GM18519 (cell line): ENCODE measurements around the gene ZNF32.
"Not testable (repeated sequence)": the region's sequence is repeated elsewhere in the genome, so short reads cannot be mapped to it uniquely, and the experiment has no call there.

Experiments used
- ATAC-seq: cut with Tn5 transposase; IDR thresholded peaks from one replicate; pipeline ENCODE4 v1.9.1; 2021; ENCODE audit warnings: mild to moderate bottlenecking, moderate library complexity; ENCODE audit not compliant: unreplicated experiment, low FRiP score

The ZNF32 gene

DNA sequence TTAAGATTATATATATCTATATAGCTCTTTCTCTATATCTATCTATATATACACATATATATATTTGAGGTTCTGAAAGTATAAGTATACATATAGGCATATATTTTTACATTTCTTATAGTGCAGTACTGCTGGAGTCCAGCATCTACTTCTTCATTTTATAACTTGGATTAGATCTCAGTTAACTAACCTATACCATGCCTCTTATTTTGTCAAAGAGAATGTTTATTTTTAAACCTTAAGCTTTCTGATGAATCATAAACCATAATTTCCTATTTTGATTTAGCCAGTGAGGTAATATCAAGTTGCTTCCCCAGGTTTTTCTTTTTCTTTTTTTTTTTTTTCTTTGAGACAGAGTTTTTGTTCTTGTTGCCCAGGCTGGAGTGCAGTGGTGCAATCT, 8.1 kb downstream of the ZNF32 start:
- no peak for ATAC-seq

DNA sequence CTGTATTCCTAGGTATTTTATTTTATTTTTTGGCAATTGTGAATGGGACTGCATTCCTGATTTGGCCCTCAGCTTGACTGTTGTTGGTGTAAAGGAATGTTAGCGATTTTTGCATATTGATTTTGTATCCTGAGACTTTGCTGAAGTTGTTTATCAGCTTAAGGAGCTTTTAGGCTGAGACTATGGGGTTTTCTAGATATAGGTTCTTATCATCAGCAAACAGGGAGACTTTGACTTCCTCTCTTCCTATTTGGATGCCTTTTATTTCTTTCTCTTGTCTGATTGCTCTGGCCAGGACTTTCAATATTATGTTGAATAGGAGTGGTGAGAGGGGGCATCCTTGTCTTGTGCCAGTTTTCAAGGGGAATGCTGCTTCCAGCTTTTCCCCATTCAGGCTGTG, 12.9 kb downstream of the ZNF32 start:
- not testable (repeated sequence) for ATAC-seq

DNA sequence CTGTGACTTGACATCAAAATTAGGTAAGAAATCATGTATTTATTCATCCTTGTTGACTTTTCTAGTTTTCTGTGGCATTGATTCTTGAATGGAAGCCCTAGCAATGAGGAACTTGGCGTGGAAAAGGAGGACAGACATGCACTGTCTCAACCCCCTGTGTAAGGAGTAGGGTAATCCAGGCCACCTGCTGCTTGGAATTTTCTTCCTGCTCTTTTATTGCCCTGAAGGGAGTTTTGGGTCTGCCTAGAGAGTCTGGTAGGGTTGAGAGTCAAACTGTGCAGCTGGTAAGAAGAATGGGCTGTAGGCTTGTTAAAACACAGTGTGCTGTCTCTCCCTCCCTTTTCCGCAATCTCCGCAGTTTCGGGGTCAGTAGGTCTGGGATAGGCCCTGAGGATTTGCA, 19.7 kb downstream of the ZNF32 start:
- ATAC-seq, result no peak

DNA sequence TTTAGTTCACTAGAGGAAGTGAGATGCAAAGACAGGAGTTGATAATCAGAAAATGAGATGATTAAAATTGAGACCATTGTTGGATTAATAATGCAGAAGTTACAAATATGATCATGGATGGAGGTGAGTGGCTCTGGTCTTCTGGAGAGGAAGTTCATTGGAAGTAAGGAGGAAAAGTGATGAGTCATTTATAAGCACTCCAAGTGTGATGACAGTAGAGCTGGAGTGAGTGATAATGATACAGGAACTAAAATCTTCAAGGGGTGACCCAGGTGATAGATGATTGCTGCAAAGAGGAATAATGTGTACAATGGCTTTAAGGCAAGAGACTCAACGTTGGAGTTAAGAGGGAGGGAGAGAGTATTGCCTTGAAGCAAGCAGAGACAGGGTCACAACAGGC, 20.7 kb downstream of the ZNF32 start:
- ATAC-seq, result no peak

DNA sequence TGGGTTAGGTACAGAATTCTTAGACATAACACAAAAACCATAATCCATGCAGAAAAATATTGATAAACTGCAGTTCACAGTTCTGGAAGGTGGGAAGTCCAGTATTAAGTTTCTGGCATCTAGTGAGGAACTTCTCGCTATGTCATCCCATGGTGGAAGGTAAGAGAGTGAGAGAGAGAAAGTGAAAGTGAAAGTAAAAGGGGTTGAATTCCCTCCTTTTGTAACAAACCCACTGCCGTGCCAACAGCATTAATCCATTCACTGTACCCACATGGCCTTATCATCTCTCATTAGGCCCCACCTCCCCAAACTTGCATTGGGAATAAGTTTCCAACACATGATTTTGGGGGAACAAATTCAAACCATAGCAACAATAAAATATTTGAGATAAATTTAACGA, 25.3 kb downstream of the ZNF32 start:
- no peak for ATAC-seq

DNA sequence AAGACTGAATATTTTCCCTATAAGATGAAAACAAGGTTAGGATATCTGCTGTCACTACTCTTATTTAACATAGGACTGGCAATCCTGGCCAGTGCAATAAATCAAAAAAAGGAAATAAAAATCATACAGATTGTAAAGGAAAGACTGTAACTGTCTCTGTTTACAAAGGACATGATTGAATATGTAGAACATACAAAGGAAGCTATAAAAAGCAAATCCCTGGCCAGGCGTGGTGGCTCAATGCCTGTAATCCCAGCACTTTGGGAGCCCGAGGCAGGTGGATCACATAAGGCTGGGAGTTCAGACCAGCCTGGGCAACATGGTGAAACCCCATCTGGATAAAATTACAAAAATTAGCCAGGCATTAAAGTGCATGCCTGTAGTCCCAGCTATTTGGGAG, 26.6 kb downstream of the ZNF32 start:
- no peak for ATAC-seq

DNA sequence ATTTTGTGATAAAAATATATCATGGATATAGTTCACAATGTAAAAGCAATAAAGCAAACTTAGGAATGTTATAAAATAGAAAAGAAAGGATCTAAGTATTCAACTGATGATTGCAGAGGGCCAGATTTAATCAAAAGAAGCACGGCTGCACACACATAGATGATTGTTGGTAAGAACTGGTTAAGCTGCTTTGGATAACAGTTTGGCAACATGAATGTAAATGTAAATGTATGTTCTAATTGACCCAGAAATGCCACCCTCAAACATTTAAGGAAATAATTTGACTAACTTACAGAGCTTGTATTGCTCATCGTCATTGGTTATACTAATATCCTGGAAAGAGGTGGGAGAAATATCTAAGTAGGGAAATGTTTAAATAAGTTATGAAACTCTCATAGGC, 29.3 kb downstream of the ZNF32 start:
- ATAC-seq, result no peak

DNA sequence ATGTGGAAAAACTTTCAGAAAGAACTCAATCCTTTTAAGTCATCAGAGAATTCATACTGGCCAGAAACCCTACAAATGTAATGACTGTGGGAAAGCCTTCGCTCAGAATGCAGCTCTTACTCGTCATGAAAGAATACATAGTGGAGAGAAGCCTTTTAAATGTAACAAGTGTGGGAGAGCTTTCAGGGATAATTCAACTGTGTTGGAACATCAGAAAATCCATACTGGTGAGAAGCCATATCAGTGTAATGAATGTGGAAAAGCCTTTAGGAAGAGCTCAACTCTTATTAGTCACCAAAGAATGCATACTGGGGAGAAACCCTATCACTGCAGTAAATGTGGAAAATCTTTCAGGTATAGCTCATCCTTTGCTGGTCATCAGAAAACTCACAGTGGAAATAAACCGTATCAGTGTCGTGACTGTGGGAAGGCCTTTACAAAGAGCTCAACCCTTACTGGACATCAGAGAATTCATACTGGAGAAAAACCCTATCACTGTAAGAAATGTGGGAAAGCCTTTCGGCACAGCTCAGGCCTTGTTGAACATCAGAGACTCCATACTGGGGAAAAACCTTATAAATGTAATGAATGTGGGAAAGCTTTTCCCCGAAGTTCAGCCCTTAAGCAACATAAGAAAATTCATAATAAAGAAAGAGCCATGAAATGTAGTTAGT, 31.8 kb downstream of the ZNF32 start:
- ATAC-seq, result no peak

DNA sequence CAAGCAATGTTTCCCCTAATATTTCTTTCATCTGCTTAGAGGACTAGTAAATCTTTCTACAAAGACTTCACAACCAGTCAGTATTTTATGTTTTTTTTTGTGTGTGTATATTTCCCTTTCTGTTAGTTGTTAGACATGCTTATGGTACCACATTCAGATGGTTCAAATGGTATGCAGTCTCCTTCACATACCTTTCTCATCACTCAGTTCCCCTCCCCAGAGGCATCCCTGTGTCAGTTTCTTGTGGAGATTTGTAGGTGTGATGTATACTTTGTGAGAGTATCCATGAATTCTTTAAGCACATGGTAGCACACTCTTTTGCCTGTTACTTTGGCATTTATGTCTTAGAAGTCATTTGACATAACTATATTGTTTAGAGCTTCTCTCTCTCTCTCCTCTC, 38.0 kb downstream of the ZNF32 start:
- ATAC-seq, result no peak

DNA sequence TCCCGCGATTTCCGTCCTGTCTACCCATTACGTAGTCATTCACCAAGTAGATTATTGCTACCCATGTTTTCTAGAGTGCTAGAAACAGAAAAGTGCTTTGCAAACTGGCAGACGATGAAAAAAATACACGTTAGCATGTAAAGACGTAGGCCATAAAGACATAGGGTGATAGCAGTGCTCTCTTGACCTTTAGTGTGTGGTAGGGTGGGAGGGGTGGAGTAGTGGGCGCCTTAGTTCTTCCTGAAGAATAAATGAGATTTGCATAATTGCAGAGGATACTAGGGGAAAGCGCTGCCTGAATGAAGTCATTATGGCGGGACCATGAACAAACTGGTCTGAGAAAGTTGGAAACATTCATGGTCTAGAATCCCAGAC, 41.5 kb downstream of the ZNF32 start:
- ATAC-seq, result no peak

DNA sequence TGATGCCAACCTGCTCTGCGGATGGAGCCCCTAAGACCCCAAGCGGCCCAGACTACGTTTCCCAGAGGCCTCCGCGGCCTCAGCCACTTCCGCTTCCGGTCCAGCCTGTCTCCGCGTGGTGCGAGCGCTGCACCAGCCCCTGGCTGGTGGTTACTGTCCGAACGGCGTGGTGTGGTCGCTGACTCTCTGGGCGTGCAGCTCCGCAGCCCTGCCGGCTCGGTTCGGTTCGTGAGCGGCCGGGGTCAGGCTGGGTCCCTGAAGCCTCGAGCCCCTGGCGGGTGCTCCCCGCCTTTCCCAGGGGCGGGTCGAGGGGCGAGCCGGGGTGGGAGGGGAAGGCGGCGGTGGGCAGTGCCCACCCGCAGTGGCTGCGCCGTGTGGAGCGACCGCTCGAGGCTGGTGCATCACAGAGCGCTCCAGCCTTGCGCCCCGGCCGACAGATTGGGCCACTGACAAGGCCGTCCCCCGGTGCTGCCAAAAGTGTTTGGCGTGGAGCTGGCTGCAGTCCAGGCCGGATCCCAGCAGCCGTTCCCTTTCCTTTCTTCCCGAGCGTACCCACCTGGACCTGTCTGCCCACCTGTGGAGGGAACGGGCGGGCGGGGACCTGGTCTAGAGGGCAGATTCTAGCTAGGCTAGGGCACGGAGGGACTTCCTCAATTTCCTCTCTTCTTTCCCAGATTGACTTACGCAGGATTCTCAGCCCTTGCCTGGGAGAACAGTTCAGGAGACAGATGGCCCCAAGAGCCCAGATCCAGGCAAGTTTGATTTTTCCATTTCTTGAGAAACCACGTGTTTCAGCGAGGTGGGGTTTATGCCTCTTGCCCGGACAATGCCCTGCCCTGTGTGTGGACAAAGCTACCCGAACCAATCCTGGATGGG, 42.1 kb downstream of the ZNF32 start, which contains the start of gene ZNF485:
Gene ZNF485, plus strand, starts transcription at position 116 of the 876 bp plus-strand sequence. Its CDS starts 613 bp downstream, at position 729.
- ATAC-seq, result peak; percentile 98

DNA sequence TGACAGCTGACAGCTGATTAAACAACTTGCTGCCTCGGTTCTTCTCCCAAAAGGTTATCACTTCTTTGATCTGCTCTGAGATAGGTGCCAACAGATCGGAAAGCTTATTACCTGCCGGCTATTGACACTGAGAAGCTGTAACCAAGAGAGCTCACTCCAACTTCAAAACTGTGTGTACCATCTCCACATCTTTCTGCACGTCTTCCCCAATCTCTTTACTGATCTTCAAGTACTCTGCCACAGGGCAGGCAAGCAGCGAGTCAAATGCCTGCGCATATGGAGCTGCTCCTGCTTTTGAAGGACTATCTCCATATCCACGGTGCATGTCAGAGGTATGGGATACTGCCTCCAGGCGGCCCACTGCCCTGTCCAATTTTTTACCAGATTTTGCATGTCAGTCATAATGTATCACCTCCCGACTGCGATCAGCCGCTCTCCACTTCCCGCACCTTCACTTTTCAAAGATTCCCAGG, 42.8 kb downstream of the ZNF32 start:
- peak; percentile 20 for ATAC-seq

DNA sequence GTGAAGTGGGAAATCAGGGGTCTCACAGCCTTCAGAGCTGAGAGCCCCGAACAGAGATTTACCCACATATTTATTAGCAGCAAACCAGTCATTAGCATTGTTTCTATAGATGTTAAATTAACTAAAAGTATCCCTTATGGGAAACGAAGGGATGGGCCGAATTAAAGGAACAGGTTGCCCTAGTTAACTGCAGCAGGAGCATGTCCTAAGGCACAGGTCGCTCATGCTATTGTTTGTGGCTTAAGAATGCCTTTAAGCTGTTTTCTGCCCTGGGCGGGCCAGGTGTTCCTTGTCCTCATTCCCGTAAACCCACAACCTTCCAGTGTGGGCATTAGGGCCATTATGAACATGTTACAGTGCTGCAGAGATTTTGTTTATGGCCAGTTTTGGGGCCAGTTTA, 47.1 kb downstream of the ZNF32 start:
- ATAC-seq, result not testable (repeated sequence)

DNA sequence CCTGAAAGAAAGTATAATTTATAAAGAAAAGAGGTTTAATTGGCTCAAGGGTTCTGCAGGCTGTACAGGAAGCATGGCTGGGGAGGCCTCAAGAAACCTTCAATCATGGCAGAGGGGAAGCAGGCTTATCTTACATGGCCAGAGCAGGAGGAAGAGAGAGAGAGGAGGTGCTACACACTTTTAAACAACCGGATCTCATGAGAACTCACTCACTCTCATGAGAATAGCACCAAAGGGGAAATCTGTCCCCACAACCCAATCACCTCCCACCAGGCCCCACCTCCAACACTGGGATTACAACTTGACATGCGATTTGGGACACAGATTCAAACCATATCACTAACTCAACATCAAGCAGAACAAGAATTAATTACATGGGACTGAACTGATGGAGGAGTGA, 49.3 kb downstream of the ZNF32 start:
- no peak for ATAC-seq

DNA sequence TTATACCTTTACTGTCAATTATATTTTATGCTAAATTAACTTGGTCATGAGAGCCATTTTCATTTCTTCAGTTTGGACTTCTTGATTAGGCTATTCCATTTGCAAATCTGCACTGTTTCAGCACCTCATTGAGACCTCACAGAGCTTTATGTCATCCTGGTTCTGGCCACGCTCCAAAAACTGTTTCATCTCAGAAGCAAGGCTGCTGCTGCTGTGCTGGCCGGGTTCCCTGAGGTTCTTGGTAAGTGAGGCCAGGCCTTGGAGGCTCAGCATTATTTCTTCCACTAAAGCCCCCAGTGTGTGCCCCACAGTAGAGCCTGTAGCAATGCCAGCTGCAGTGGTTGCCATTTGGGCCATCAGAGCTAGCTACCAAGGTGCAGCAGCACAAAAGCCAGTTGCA, 50.2 kb downstream of the ZNF32 start:
- no peak for ATAC-seq

DNA sequence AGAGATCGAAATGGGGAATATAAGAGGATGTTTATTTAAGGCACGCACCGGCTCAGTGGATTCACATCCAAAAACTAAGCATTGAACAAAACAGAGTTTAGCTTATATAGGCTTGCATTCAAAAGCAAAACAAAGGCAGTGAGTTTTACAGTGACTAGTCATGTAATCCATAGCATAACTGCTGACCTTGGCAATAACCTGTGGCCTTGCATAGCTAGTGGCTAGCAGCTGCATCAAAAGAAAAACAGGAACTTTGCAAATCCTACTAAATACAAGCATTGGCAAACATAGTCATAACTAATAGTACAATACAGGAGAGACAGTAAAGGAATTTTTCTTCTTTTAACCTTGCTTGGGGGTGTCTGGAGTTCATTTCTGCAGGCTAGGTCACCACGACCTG, 52.1 kb downstream of the ZNF32 start:
- no peak for ATAC-seq

DNA sequence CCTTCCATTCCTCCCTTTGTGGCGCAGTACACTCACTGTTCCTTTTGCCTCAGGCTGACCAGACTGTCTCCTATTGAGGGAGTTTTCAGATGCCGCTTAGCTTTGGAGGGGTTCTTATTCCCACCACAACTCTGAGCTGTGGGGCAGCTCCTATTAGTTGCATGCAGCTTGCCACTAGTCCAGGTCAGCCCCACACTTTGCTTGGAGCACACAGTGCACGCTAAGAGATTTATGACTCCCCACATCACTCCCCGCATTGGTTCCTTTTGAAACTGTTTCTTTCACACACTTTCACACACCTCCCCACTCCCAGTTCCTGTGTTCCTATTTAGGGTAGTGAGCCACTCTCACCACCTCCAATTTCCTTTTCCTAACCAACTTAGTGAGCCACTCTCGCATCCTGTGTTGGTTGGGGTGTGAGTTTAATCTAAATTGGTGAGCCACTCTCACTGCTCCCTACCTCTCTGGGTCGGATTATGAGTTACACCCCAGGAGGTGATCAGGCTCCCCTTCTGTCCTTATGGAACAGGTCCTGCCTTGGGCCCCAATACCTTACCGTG, 52.9 kb downstream of the ZNF32 start:
- ATAC-seq, result no peak

DNA sequence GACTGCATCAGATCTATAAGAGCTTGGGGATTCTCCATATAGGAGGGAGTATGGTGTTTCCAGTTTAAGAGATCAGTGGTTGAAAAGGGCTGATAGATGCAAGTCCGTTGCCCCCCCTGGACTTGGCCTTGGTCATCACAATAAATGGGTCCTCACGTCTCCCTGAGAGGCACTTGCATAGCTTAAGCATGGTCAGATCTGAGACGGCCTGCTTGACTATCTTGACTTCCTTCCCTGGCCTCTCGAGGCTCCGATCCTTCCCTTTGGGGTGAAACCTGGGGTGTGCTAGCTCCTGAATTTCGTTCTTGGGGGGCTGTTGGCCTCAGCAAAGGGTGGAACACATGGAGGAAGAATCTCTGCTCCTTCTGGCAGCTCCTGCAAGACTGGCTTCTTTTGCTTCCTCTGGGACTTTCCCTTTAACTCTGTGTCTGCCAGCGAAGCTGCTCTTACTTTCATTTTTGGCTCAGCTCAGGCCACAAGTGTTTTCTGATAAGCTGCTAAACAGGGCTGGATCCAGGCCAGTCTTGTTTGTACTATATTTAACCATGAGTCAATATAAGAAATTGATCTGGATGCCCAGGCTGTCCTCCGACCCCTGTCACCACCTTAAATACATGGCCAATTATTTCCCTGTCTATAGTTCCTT, 53.6 kb downstream of the ZNF32 start:
- peak; percentile 91 for ATAC-seq
